Muscle of leg (tissue), 11 donors: ENCODE measurements around the gene TGM1. TPM values are rescaled to one million over a fixed set of nuclear protein-coding genes. Genes with fewer than 3 reads are reported as not detected.
A peak's percentile ranks its signal among the peaks of the same experiment; 100 is the strongest.

Source experiments
- DNase-seq: peaks from one replicate; pipeline ENCODE4 v3.0.0; 2013
- H3K27ac ChIP-seq: one replicate; pipeline ENCODE4 v1.5.1; 2013; ENCODE audit warnings: mild to moderate bottlenecking, low read length, control low read depth
- H3K27me3 ChIP-seq: one replicate; pipeline ENCODE4 v1.6.1; 2013; ENCODE audit warnings: low read length; ENCODE audit not compliant: control insufficient read depth, insufficient read depth
- H3K36me3 ChIP-seq: one replicate; pipeline ENCODE4 v1.6.1; 2013; ENCODE audit warnings: low read length; ENCODE audit not compliant: control insufficient read depth, insufficient read depth
- H3K4me1 ChIP-seq: one replicate; pipeline ENCODE4 v1.6.1; 2013; ENCODE audit warnings: low read length; ENCODE audit not compliant: control insufficient read depth, insufficient read depth
- H3K4me3 ChIP-seq: one replicate; pipeline ENCODE4 v1.5.1; 2013; ENCODE audit warnings: low read length, control low read depth
- H3K9me3 ChIP-seq: replicated peaks from 2 replicates; pipeline ENCODE4 v1.6.1; 2013; ENCODE audit warnings: low read depth, low read length; ENCODE audit not compliant: control insufficient read depth
- WGBS: methylation state at CpG from one replicate; pipeline ENCODE4 v1.1.5; 2013; ENCODE audit warnings: missing lambda C conversion rate; ENCODE audit not compliant: insufficient coverage; 5-methylcytosine and 5-hydroxymethylcytosine counted together
- polyA plus RNA-seq, 8 donors: library from polyadenylated mRNA; unstranded; fragments of 120-200 nt; gene quantifications; one replicate each; pipeline versions ENCODE4 v1.2.1 to v1.2.3, GENCODE V29; 2013; ENCODE audit warnings: inconsistent platforms in 1 of 8, low replicate concordance in 1 of 8; ENCODE audit not compliant: insufficient read length in 8 of 8, insufficient read depth in 1 of 8
- total RNA-seq: library from RNA; stranded (reverse); fragments of 120-200 nt; gene quantifications from one replicate; pipeline ENCODE4 v1.2.4, GENCODE V29; 2013

The TGM1 gene
- total and polyA plus RNA-seq, 9 donors, result 0.71 to 3.0 (median 1.1) TPM

- 80% methylated on average over 6 of the region's 9 CpGs for WGBS
- no peaks in the 10 kb centered on the region for H3K27me3 ChIP-seq
- H3K4me1 ChIP-seq, result peaks cover 29% of the 10 kb centered on the region
- H3K36me3 ChIP-seq, result peaks cover 56% of the 10 kb centered on the region
- no peaks in the 10 kb centered on the region for H3K9me3 ChIP-seq
- peak; percentile 23 for DNase-seq
- H3K27ac ChIP-seq, result no peak overlapping the region
- no peak overlapping the region for H3K4me3 ChIP-seq
Observed at GRCh38 chr14:24240110-24240918, 22.7 kb downstream of the TGM1 start.

GRCh38 chr14:24238527-24239037, 24.4 kb downstream of the TGM1 start:
- no peak overlapping the region for H3K4me3 ChIP-seq
- DNase-seq, result no peak
- peaks cover 28% of the 10 kb centered on the region for H3K4me1 ChIP-seq
- no peaks in the 10 kb centered on the region for H3K9me3 ChIP-seq
- peaks cover 65% of the 10 kb centered on the region for H3K36me3 ChIP-seq
- no peak overlapping the region for H3K27ac ChIP-seq
- WGBS, result 82% methylated on average over 4 of the region's 5 CpGs
- no peaks in the 10 kb centered on the region for H3K27me3 ChIP-seq

- Histone ChIP-seq H3K4me3 (no peak overlapping the region), H3K9me3 (no peaks in the 10 kb centered on the region), H3K27me3 (no peaks in the 10 kb centered on the region), H3K36me3 (peaks cover 65% of the 10 kb centered on the region), H3K27ac (no peak overlapping the region), H3K4me1 (peaks cover 28% of the 10 kb centered on the region)
- 80% methylated on average over 5 of the region's 5 CpGs for WGBS
- no peak for DNase-seq
Observed at GRCh38 chr14:24238123-24238522, 24.9 kb downstream of the TGM1 start.

GRCh38 chr14:24237463-24237955, 25.5 kb downstream of the TGM1 start:
- no peak overlapping the region for H3K27ac ChIP-seq
- H3K4me1 ChIP-seq, result peaks cover 27% of the 10 kb centered on the region
- 92% methylated on average over 2 of the region's 2 CpGs for WGBS
- H3K36me3 ChIP-seq, result peaks cover 65% of the 10 kb centered on the region
- H3K9me3 ChIP-seq, result no peaks in the 10 kb centered on the region
- H3K4me3 ChIP-seq, result no peak overlapping the region
- DNase-seq, result no peak
- H3K27me3 ChIP-seq, result no peaks in the 10 kb centered on the region

- H3K27ac ChIP-seq, result no peak overlapping the region
- no peak for DNase-seq
- no peaks in the 10 kb centered on the region for H3K9me3 ChIP-seq
- H3K36me3 ChIP-seq, result peaks cover 65% of the 10 kb centered on the region
- WGBS, result 100% methylated on average over 3 of the region's 6 CpGs
- no peaks in the 10 kb centered on the region for H3K27me3 ChIP-seq
- H3K4me1 ChIP-seq, result peaks cover 27% of the 10 kb centered on the region
- H3K4me3 ChIP-seq, result no peak overlapping the region
Observed at GRCh38 chr14:24236689-24237462, 26.1 kb downstream of the TGM1 start.

- WGBS, result 100% methylated on average over 1 of the region's 5 CpGs
- Histone ChIP-seq H3K27ac (no peak overlapping the region), H3K9me3 (no peaks in the 10 kb centered on the region), H3K4me3 (no peak overlapping the region), H3K4me1 (peaks cover 26% of the 10 kb centered on the region), H3K27me3 (no peaks in the 10 kb centered on the region), H3K36me3 (peaks cover 64% of the 10 kb centered on the region)
- no peak for DNase-seq
Observed at GRCh38 chr14:24235804-24236688, 26.9 kb downstream of the TGM1 start.

- no peak for DNase-seq
- Histone ChIP-seq H3K27me3 (no peaks in the 10 kb centered on the region), H3K36me3 (peaks cover 47% of the 10 kb centered on the region), H3K4me3 (no peak overlapping the region), H3K9me3 (no peaks in the 10 kb centered on the region), H3K4me1 (peaks cover 19% of the 10 kb centered on the region), H3K27ac (no peak overlapping the region)
- 83% methylated on average over 1 of the region's 3 CpGs for WGBS
Observed at GRCh38 chr14:24234095-24235005, 28.6 kb downstream of the TGM1 start.

- no peak for DNase-seq
- Histone ChIP-seq H3K36me3 (peaks cover 38% of the 10 kb centered on the region), H3K4me3 (peak overlapping the region; percentile 94), H3K27ac (no peak overlapping the region), H3K4me1 (peaks cover 19% of the 10 kb centered on the region), H3K9me3 (no peaks in the 10 kb centered on the region), H3K27me3 (no peaks in the 10 kb centered on the region)
- 100% methylated on average over 1 of the region's 2 CpGs for WGBS
Observed at GRCh38 chr14:24233538-24233866, 29.5 kb downstream of the TGM1 start.
